Measurements from ENCODE around the gene MASP2. TPM values are rescaled to one million over a fixed set of nuclear protein-coding genes. Genes with fewer than 3 reads are reported as not detected.
"Not testable (repeated sequence)": the region's sequence is repeated elsewhere in the genome, so short reads cannot be mapped to it uniquely, and the experiment has no call there.

Gene MASP2
- total RNA-seq, 2 experiments from 2014 or later = 0.15 TPM; not detected in 1

- ChIA-PET CTCF (interaction anchor here (0.8 to 3.1 kb wide), 2 partner anchors 22 to 118 kb away, joined by 3 to 27 read pairs; no protein-coding TSS in a partner anchor), POLR2A (interaction anchor here (0.5 to 2.3 kb wide), 7 partner anchors 8 to 624 kb away, joined by 3 to 11 read pairs (median 3); partner anchors contain the start of gene TARDBP)
These were observed 13.2 kb upstream of the MASP2 start, which contains the start of gene SRM for GRCh38 chr1:11059968-11060830. Gene SRM, minus strand, starts transcription at chr1:11060018. Its CDS starts 75 bp downstream, at chr1:11059943.

GRCh38 chr1:11059155-11059967 lies 12.3 kb upstream of the MASP2 start:
- POLR2A ChIA-PET = interaction anchor here (0.5 to 2.3 kb wide), 3 partner anchors 22 to 623 kb away, joined by 3 to 11 read pairs (median 3); no protein-coding TSS in a partner anchor
- CTCF ChIA-PET = interaction anchor here (0.8 to 3.1 kb wide), 2 partner anchors 21 to 117 kb away, joined by 3 to 27 read pairs; no protein-coding TSS in a partner anchor

GRCh38 chr1:11058595-11059154 lies 11.6 kb upstream of the MASP2 start:
- POLR2A ChIA-PET = no interaction called here
- CTCF ChIA-PET = interaction anchor here (9.1 kb wide), 1 partner anchor 21 kb away, joined by 54 read pairs; no protein-coding TSS in a partner anchor

GRCh38 chr1:11058026-11058425 lies 11.0 kb upstream of the MASP2 start:
- POLR2A ChIA-PET = no interaction called here
- CTCF ChIA-PET = interaction anchor here (9.1 kb wide), 1 partner anchor 20 kb away, joined by 54 read pairs; no protein-coding TSS in a partner anchor

GRCh38 chr1:11057477-11057876 lies 10.4 kb upstream of the MASP2 start:
- ChIA-PET POLR2A (no interaction called here), CTCF (interaction anchor here (9.1 kb wide), 1 partner anchor 19 kb away, joined by 54 read pairs; no protein-coding TSS in a partner anchor)

- ChIA-PET POLR2A (interaction anchor here (1.1 kb wide), 1 partner anchor 19 kb away, joined by 3 read pairs; no protein-coding TSS in a partner anchor), CTCF (interaction anchor here (9.1 kb wide), 1 partner anchor 18 kb away, joined by 54 read pairs; no protein-coding TSS in a partner anchor)
These were observed 9.5 kb upstream of the MASP2 start for GRCh38 chr1:11056504-11056903.

GRCh38 chr1:11055676-11056075 lies 8.6 kb upstream of the MASP2 start:
- ChIA-PET CTCF (interaction anchor here (9.1 kb wide), 1 partner anchor 18 kb away, joined by 54 read pairs; no protein-coding TSS in a partner anchor), POLR2A (interaction anchor here (1.1 kb wide), 1 partner anchor 18 kb away, joined by 3 read pairs; no protein-coding TSS in a partner anchor)

- POLR2A ChIA-PET = no interaction called here
- CTCF ChIA-PET = interaction anchor here (9.1 kb wide), 1 partner anchor 17 kb away, joined by 54 read pairs; no protein-coding TSS in a partner anchor
These were observed 7.6 kb upstream of the MASP2 start for GRCh38 chr1:11054666-11055065.

- CTCF ChIA-PET = interaction anchor here (9.1 kb wide), 1 partner anchor 16 kb away, joined by 54 read pairs; no protein-coding TSS in a partner anchor
- POLR2A ChIA-PET = no interaction called here
These were observed 7.1 kb upstream of the MASP2 start for GRCh38 chr1:11054181-11054580.

GRCh38 chr1:11053758-11054137 lies 6.7 kb upstream of the MASP2 start:
- ChIA-PET POLR2A (no interaction called here), CTCF (interaction anchor here (9.1 kb wide), 1 partner anchor 16 kb away, joined by 54 read pairs; no protein-coding TSS in a partner anchor)

- POLR2A ChIA-PET = interaction anchor here (0.6 to 1.6 kb wide), 5 partner anchors 8 to 47 kb away, joined by 3 to 5 read pairs (median 4); partner anchors contain the start of gene EXOSC10
- CTCF ChIA-PET = interaction anchor here (1.1 to 9.1 kb wide), 2 partner anchors 15 to 25 kb away, joined by 3 to 54 read pairs; no protein-coding TSS in a partner anchor
These were observed 6.1 kb upstream of the MASP2 start for GRCh38 chr1:11052839-11053757.

- POLR2A ChIA-PET = interaction anchor here (0.6 to 1.6 kb wide), 4 partner anchors 9 to 27 kb away, joined by 3 to 5 read pairs (median 4); no protein-coding TSS in a partner anchor
- CTCF ChIA-PET = interaction anchor here (1.1 to 9.1 kb wide), 2 partner anchors 14 to 26 kb away, joined by 3 to 54 read pairs; no protein-coding TSS in a partner anchor
These were observed 4.9 kb upstream of the MASP2 start for GRCh38 chr1:11051781-11052511.

- POLR2A ChIA-PET = not testable (repeated sequence)
- CTCF ChIA-PET = interaction anchor here (9.1 kb wide), 1 partner anchor 13 kb away, joined by 54 read pairs; no protein-coding TSS in a partner anchor
These were observed 4.1 kb upstream of the MASP2 start for GRCh38 chr1:11051121-11051520.

- CTCF ChIA-PET = no interaction called here
- POLR2A ChIA-PET = no interaction called here
These were observed 821 bp downstream of the MASP2 start for GRCh38 chr1:11046270-11046566.

GRCh38 chr1:11045428-11046269 lies 1.4 kb downstream of the MASP2 start:
- POLR2A ChIA-PET = no interaction called here
- CTCF ChIA-PET = interaction anchor here (0.6 kb wide), 1 partner anchor 12 kb away, joined by 5 read pairs; no protein-coding TSS in a partner anchor

GRCh38 chr1:11044849-11045427 lies 2.1 kb downstream of the MASP2 start:
- ChIA-PET CTCF (no interaction called here), POLR2A (no interaction called here)

Data from activated CD8-positive, alpha-beta memory T cell treated with anti-CD3 and anti-CD28 coated beads for 36 hours (primary cell).